Measurements from ENCODE around the gene AFF3.

DNA sequence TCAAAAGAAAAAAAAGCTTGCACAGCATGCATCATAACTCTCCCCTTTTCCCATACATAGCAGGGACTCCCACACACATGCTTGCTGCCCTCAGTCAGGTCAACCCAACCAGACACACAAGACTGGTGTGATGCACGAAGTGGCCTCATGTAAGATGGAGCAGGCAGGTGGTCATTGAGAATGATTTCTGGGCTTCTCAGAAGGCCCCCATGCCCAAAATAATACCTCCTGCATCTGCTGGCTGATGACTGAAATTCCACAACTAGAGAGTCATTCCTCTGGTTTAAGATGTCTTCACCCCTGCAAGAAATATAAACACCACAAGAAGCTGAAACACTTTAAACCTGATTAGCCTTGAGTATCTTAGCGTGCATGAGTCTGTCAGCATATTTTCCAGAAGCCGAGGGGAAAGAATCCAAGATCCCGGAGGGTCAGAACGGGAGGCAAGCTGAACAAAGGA lies 131.1 kb downstream of the AFF3 start:
- TF ChIP-seq SIN3A (IDR thresholded peaks at IDR 0.05; ENCODE audit: borderline replicate concordance, insufficient read depth, low read length) (no peak), POLR2AphosphoS5 (IDR thresholded peaks at IDR 0.05; ENCODE audit: low read depth, low read length) (no peak)
- TF ChIP-seq, protein P1, sequence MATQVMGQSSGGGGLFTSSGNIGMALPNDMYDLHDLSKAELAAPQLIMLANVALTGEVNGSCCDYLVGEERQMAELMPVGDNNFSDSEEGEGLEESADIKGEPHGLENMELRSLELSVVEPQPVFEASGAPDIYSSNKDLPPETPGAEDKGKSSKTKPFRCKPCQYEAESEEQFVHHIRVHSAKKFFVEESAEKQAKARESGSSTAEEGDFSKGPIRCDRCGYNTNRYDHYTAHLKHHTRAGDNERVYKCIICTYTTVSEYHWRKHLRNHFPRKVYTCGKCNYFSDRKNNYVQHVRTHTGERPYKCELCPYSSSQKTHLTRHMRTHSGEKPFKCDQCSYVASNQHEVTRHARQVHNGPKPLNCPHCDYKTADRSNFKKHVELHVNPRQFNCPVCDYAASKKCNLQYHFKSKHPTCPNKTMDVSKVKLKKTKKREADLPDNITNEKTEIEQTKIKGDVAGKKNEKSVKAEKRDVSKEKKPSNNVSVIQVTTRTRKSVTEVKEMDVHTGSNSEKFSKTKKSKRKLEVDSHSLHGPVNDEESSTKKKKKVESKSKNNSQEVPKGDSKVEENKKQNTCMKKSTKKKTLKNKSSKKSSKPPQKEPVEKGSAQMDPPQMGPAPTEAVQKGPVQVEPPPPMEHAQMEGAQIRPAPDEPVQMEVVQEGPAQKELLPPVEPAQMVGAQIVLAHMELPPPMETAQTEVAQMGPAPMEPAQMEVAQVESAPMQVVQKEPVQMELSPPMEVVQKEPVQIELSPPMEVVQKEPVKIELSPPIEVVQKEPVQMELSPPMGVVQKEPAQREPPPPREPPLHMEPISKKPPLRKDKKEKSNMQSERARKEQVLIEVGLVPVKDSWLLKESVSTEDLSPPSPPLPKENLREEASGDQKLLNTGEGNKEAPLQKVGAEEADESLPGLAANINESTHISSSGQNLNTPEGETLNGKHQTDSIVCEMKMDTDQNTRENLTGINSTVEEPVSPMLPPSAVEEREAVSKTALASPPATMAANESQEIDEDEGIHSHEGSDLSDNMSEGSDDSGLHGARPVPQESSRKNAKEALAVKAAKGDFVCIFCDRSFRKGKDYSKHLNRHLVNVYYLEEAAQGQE (IDR thresholded peaks at IDR 0.05; ENCODE audit: insufficient read depth in 1 of 2, low read depth in 2 of 2, low read length in 2 of 2) = no peak

Measured in PFSK-1 (cell line).